GM19463 (cell line): Measurements from ENCODE around the gene CDK3.

Experiments
- ATAC-seq: cut with Tn5 transposase; IDR thresholded peaks from one replicate; pipeline ENCODE4 v1.9.1; 2021; ENCODE audit warnings: mild to moderate bottlenecking, moderate library complexity; ENCODE audit not compliant: unreplicated experiment

The CDK3 gene

DNA sequence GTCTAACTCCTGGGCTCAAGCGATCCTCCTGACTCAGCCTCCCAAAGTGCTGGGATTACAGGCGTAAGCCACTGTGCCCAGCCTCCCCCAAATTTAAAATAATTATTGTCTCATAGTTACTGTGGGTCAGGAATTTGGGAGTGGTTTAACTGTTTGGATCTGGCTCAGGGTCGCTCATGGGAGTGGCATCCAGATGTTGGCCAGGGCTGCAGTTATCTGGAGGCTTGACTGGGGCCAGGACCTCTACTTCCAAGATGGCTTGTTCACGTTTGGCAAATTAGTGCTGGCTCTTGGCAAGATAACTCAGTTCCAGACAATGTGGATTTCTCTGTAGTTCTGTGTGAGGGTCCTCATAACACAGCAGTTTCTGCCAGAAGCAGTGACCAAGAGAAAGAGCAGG lies 13.6 kb upstream of the CDK3 start:
- no peak for ATAC-seq

DNA sequence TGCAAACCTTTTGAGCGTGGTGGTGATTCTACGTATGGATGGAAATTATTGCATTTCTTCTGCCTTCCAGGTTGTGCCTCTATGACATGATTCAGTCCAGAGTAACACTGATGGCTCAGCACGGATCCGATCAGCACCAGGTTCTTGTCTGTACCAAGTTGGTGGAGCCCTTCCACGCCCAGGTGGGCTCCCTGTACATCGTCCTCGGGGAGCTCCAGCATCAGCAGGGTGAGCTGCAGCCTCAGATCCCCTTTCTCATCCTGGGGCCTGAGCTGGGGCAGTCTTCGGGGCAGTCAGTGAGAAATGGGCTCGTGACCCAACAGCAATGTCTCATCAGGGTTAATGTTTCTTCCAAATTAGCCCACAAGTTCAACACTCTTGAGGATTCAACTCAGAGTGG lies 9.3 kb upstream of the CDK3 start:
- ATAC-seq = no peak

GRCh38 chr17:75994802-75995370 lies 5.8 kb upstream of the CDK3 start:
- no peak for ATAC-seq

- no peak for ATAC-seq
Measured at GRCh38 chr17:75995385-75995925, 5.2 kb upstream of the CDK3 start.

- ATAC-seq = no peak
Measured at GRCh38 chr17:75996665-75997590, 3.7 kb upstream of the CDK3 start.

GRCh38 chr17:75998327-75998795 lies 2.3 kb upstream of the CDK3 start:
- ATAC-seq = no peak

GRCh38 chr17:76000016-76000754 lies 470 bp upstream of the CDK3 start:
- no peak for ATAC-seq

- no peak for ATAC-seq
Measured at GRCh38 chr17:76002100-76002499, 1.4 kb downstream of the CDK3 start.

- no peak for ATAC-seq
Measured at GRCh38 chr17:76003915-76004314, 3.3 kb downstream of the CDK3 start.

DNA sequence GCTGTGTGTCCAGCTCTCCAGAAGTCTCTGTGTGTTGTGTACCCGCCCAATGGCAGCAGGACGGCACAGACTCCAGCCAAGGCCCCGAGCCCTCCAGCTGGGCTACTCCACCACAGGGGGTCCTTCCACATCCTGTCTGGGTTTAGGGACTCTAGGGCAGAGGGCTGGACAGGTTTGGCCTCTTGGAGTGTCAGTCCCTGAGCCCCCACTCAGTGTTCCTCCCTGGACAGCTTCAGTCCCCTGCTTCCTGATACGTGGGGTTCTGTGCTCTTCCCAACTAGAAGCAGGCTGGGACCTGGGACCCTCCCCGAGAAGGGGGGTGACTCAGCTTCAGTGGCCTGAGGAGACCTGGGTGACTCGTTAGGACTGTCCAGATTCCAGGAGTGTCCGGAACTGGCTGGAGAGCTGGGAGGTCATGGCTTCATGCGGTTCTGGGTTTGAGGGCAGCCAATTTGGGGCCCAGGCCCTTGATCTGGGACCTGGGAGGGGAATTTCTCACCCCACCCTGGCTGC lies 4.2 kb downstream of the CDK3 start:
- ATAC-seq = no peak

DNA sequence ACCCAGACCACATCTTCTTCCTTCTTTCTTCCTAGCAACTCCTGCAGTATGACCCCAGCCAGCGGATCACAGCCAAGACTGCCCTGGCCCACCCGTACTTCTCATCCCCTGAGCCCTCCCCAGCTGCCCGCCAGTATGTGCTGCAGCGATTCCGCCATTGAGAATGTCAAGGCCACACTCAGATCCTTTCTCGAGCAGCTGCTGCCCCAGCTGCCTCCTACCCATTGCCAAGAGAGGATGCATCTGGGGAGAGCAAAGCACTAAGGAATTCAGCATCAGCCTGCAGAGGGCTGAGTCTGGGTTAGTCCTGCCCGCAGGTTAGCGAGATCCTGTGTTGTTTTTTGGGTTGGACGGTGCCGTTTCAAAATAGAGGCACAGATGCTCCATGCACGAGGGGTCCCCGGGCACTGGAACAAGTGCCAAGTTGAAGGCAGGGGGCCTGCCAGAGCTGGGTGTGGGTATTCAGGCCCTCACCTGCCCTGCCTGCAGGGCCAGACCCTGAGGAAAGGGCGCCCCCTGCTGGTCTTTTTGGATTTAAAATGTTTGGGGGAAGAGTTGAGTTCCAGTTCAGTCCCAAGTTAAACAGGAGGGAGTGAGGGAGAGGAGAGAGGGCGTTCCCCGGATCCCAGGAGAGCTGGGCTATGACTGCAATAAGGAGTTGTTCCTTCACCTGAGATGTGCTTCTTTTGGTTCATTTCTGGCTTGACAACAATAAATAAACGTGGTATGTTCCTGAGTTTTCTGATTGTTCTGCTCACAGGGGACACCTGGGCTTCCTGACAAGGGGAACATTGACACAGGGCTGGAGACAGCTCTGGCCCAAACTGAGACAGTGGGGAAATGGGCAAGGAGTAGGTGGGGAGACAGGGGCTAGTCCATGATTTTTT lies 4.9 kb downstream of the CDK3 start:
- no peak for ATAC-seq

- ATAC-seq = no peak
Measured at GRCh38 chr17:76007131-76007849, 6.6 kb downstream of the CDK3 start.

DNA sequence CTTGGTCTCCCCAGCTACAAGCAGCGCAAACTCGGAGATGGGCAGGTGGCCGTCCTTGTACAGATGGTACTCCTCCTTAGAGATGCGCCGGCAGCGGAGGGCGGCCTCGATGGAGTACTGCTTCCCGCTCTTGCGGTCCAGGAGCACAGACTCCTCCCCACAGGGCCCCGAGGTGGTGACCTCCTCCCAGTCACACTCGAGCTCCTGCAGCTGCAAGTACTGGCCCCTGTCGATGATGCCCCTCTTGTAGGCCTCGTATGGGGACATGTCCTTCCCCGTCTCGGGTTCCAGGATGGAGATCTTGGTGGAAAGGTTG lies 7.2 kb downstream of the CDK3 start:
- ATAC-seq = no peak

DNA sequence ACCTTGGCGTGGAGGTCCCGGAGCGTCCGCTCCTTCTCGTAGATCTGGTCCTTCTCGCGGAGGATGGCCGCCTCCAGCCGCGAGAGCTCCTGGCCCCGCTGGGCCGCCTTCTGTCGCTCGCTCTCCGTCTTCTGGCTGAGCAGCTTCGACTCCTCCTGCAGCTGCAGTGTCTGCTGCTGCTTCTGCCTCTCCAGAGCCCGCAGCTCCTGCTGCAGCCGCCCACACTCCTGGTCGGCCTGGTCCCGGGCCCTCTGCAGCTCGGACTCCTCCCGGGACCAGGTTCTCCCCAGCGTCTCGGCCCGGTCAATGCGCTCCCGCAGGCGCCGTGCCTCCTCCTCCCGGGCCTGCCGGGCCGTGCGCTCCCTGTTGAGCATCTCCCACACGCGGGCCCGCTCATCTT lies 7.6 kb downstream of the CDK3 start:
- no peak for ATAC-seq

DNA sequence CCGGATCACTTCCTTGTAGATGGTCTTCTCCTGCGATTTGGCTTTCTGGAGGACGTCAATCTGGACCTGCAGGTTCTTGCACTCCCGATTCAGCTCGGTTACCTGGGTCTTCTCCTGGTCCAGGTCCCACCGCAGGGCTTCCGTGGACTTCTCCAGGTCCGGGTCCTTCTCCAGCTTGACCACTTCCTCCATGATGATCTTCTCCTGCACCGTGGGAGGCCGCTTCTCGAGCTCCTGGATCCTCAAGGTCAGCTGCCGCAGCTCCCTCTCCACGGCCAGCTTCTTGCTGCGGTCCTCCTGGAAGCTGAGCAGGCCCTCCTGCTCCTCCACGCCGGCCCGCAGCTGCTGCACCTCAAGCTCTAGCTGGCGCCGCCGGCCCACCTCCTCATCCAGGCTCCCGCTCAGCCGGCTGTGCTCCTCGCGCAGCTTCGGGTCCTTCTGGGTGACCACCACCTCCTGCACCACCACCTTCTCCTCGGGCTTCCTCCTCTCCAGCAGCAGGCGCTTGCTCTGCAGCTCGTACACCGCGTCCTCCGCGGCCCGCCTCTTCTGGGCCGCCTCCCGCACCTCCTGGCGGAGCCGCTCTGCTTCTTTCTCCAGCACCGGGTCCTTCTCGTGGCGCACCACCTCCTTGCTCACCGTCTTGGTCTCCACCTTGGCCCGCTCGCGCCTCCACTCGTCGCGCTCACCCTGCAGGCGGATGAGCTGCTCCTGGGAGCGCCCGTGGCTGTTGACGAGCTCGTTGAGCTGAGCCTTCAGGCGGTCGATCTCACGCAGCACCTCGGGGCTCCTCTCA lies 8.2 kb downstream of the CDK3 start:
- no peak for ATAC-seq

DNA sequence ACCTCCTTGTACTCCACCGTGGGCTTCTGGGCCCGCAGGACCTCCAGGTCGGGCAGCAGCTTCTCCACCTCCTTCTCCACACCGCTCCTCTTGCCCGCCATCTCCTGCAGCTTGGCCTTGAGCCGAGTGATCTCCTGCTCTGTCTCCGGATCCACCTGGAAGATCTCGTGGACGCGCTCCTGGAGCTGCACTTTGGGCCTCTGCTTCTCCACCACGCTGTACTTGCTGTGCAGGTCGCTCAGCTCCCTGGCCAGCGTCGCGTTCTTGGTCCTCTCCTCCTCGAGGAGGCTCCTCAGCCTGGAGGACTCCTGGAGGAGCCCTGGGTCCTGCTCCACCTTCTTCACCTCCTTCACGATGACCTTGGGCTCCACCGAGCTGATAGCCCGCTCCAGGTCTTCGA lies 8.8 kb downstream of the CDK3 start:
- no peak for ATAC-seq

- no peak for ATAC-seq
Measured at GRCh38 chr17:76009969-76010661, 9.5 kb downstream of the CDK3 start.

DNA sequence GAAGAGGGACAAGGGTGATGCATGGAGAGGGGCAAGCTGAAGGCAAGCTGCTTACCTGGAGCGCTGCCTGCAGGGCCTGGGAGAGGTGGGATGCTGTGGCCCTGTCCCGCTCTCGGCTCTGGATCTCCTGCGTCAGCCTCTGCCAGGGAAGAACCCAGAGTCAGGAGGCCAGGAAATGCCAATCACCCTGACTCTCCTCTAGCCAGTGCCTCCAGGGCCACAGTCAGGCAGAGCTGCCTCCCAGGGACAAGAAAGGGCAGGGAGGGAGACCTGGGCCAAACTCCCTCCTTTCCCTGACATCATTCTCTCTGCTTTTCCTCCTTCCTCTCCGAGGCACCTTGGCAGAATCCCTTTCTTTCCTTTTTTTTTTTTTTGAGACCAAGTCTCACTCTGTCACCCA lies 11.3 kb downstream of the CDK3 start:
- ATAC-seq = no peak
